Neural progenitor cell (in vitro differentiated cells): ENCODE measurements around the gene CSGALNACT2.

Experiments
- EZH2 ChIP-seq: fragments of 200-600 bp; sonication (generic); IDR thresholded peaks from 2 replicates; pipeline ENCODE4 v1.6.1; 2017; ENCODE audit warnings: antibody characterized with exemption, mild to moderate bottlenecking, moderate library complexity
- EZH2phosphoT487 ChIP-seq: fragments of 200-600 bp; sonication (generic); IDR thresholded peaks from 2 replicates; pipeline ENCODE4 v1.6.1; 2017; ENCODE audit warnings: antibody characterized with exemption
- TF ChIP-seq, protein P1 (sequence below): fragments of 200-600 bp; sonication (generic); IDR thresholded peaks from 2 replicates; pipeline ENCODE4 v1.5.1; 2017; ENCODE audit warnings: antibody characterized with exemption, mild to moderate bottlenecking

- TF ChIP-seq, protein P1, sequence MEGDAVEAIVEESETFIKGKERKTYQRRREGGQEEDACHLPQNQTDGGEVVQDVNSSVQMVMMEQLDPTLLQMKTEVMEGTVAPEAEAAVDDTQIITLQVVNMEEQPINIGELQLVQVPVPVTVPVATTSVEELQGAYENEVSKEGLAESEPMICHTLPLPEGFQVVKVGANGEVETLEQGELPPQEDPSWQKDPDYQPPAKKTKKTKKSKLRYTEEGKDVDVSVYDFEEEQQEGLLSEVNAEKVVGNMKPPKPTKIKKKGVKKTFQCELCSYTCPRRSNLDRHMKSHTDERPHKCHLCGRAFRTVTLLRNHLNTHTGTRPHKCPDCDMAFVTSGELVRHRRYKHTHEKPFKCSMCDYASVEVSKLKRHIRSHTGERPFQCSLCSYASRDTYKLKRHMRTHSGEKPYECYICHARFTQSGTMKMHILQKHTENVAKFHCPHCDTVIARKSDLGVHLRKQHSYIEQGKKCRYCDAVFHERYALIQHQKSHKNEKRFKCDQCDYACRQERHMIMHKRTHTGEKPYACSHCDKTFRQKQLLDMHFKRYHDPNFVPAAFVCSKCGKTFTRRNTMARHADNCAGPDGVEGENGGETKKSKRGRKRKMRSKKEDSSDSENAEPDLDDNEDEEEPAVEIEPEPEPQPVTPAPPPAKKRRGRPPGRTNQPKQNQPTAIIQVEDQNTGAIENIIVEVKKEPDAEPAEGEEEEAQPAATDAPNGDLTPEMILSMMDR = no peak
- TF ChIP-seq EZH2 (no peak), EZH2phosphoT487 (no peak)
Observed at GRCh38 chr10:43219848-43220247, 81.6 kb downstream of the CSGALNACT2 start.
